ELR (cell line): Measurements from ENCODE around the gene WWC2.

Source experiments
- DNase-seq: peaks from one replicate; pipeline ENCODE4 v3.0.0-alpha.2; 2015; ENCODE audit warnings: low read depth

WWC2 gene

GRCh38 chr4:183202523-183202922, 103.5 kb downstream of the WWC2 start:
- DNase-seq, result no peak

- DNase-seq, result no peak
These were observed 105.7 kb downstream of the WWC2 start for GRCh38 chr4:183204793-183205192.

GRCh38 chr4:183205193-183205592, 106.1 kb downstream of the WWC2 start:
- no peak for DNase-seq

GRCh38 chr4:183205709-183206108, 106.7 kb downstream of the WWC2 start:
- no peak for DNase-seq

DNA sequence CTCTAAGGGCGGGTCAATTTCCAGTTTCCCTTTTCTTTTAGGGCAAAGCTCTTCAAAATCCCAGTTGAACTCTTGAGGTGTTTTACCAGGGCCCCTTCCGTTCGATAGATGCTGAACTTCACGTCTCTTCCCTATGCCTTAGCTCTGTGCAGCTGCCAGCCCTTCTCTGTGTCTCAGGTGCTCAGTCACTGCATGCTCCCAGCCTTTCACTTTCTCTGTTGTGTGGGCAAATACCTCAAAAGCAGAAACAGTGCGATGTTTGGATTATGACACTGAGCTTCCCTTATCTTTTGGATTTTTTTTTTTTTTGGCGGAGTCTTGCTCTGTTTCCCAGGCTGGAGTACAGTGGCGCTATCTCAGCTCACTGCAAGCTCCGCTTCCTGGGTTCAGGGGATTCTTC, 112.5 kb downstream of the WWC2 start:
- DNase-seq, result no peak

GRCh38 chr4:183213996-183214395, 114.9 kb downstream of the WWC2 start:
- no peak for DNase-seq

GRCh38 chr4:183214912-183215488, 115.9 kb downstream of the WWC2 start:
- DNase-seq, result no peak

DNA sequence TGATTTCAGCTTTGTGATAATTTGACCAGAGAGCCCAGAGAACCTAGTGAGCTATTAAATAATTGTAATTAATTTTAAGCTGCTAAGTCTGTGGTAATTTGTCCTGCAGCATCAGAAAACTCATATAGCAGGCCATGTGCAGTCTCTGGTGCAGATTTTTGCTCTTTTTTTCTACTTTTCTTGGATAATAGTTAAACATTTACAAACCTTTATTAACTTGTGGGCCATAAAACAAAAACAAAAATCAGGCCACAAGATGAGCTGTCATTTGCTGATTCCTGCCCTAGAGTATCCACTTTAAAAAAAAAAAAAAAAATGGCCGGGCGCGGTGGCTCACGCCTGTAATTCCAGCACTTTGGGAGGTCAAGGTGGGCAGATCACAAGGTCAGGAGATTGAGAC, 121.2 kb downstream of the WWC2 start:
- DNase-seq, result no peak

DNA sequence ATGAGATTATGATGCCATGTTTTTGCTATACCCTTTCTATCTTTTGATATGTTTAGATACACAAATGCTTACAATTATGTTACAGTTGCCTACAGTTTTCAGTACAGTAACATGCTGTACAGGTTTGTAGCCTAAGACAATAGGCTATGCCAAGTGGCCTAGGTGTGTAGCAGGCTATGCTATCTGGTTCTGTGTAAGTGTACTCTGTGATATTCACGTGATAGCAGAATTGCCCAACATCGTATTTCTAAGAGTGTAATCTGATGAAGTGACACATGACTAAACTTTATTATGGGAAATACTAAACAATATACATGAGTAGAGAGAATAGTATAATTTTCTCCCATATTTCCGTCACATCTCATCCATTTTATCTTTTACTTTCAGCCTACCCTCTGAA, 124.0 kb downstream of the WWC2 start:
- DNase-seq, result no peak

DNA sequence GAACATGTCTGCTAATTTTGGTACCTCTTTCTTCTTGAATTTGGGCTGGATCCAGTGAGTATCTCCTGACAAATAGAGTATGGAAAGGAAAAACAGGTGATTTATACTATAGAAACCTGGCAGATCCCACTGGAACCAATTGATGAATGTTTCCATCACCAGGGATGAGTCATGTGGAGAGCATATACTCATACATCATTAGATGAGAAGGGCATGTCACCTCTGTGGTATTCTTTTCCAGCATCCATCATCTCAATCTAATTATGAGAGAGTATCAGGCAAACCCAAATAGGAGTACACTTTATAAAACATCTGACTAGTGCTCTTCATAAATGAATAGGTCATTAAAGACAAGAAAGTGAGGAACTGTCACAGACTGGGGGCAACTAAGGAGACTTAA, 130.3 kb downstream of the WWC2 start:
- peak; percentile 55 for DNase-seq

DNA sequence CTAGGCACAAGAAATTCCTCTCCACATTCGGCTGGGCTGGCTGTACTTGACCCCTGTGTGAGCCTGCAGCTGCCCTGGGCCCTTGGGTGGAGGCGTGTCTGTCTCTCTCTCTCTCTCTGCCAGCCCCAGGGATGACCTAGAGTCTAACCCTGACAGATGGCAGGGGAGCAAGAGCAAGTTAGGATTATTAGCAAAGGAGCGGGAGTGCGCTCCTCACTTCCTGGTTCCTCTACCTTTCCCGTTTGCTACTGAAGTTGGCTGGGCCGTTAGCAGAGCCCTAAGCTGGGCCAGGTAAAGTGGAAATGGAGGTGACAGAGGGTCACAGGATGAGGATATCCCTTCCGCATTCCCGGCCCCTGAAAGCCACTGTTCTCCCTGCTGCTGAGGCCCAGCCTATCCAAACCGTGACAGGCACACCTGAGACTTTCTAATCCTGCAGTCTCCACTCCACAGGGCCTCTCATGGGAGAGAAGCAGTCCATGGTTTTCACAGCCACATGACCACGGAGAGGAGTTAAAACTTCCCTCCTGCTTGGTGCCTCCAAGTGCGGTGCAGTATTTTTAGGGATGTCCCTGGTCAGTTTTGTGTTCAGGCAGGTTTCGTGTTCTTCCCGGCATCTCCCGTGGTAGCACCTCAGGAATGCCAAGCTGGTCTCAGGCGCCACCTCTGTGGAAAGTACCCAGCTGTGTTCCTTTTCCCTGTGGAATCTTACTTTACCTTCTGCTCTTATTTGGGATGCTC, 141.7 kb downstream of the WWC2 start:
- no peak for DNase-seq

DNA sequence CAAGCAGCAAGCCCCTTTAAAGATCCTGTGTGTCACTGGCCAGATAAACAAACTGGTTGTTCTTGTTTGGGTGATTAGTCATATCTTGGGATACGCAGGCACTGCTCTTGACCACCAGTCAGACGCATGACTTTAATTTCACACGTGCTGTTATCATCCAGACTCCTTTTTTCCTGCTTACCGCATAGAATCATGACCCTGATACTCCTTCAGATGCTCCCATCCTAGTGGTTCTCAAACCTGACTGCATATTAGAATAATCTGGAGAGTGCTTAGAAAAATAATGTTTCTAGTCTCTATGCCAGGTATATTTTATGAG, 142.2 kb downstream of the WWC2 start:
- peak; percentile 84 for DNase-seq

- DNase-seq, result no peak
These were observed 142.7 kb downstream of the WWC2 start for GRCh38 chr4:183241721-183242151.

- DNase-seq, result no peak
These were observed 143.2 kb downstream of the WWC2 start for GRCh38 chr4:183242291-183242690.

DNA sequence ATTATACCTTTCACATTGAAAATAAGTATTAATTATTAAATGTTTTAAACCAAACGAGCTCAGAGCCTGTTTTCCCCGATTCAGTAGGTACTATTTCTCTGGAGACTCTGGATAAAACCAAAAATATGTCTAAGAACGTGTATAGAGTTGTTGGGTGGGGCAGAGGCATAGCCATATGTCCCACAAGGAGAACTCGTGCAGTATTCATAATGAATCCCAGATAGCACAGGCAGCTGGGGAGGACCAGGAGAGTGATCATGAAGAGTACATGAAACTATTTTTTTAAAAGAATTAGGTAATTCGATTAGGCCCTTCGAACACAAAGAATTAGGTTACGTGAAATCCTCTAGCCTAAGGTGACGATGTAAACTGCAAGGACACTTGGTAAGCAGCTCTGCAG, 145.0 kb downstream of the WWC2 start:
- DNase-seq, result no peak

- no peak for DNase-seq
These were observed 145.4 kb downstream of the WWC2 start for GRCh38 chr4:183244506-183244905.

DNA sequence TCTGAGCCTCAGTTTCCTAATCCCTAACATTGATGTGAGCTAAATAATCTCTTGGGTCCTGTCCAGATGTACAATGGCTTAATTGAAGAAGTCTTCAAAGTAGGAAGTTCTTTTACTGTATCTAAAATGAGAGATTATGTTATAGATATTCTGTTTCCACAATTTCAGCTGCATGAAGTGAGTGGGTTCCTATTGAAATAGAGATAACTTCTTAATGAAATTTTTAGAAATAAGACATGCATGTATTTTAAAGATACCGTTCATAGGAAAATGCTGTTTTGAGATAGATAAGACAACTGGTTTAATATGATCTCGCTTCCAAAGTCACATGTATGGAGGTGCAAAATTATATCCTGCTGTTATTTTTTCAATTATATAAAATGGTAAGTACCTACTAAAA, 149.1 kb downstream of the WWC2 start:
- no peak for DNase-seq

GRCh38 chr4:183249854-183250253, 150.8 kb downstream of the WWC2 start:
- peak; percentile 47 for DNase-seq

DNA sequence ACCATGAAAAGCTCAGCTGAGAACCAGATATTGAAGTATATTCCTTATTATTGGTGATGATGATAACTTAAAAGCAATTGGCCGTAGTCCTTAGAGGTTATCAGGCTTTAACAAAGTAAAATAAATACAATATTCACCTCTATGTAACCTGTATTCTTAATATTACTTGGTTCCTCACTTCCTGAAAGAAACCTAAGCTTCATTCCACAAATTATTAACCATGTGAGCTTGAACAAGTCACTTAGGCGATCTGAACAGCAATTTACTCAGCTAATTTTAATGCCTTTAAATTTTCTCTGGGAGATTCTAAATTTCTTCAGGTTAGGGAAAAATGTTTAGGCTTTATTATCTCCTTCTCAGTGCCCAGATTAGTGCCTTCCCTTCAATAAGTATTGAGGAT, 151.8 kb downstream of the WWC2 start:
- no peak for DNase-seq

GRCh38 chr4:183252959-183253358, 153.9 kb downstream of the WWC2 start:
- no peak for DNase-seq

- DNase-seq, result no peak
These were observed 154.4 kb downstream of the WWC2 start for GRCh38 chr4:183253451-183253850.

- DNase-seq, result no peak
These were observed 155.1 kb downstream of the WWC2 start for GRCh38 chr4:183254162-183254561.

GRCh38 chr4:183255487-183255886, 156.4 kb downstream of the WWC2 start:
- DNase-seq, result no peak

DNA sequence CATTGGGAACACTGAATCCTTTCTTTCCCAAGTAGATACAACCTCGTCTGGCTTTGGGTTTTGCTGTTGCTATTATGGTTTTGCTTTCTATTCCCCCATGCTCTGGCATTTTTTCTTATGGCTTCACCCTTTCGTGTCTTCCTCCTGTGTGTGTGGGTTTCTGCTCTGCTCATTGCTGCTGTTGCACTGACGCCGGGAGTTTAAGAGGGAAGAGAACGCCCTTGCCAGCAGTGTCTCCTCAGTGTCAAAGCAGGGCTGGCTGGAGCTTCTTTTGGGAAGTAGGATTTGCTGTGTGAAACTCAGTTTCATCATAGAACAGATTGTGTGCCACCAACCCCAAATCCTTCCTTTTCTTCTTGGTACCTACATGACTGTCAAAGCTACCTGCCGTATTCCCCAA, 157.3 kb downstream of the WWC2 start:
- DNase-seq, result no peak
